HepG2 (cell line): ENCODE results near the gene HNRNPC. TPM values are rescaled to one million over a fixed set of nuclear protein-coding genes. Genes with fewer than 3 reads are reported as not detected.

Experiments used
- ASH2L ChIP-seq: fragments of 300-600, 200-600 bp; sonication (generic); IDR thresholded peaks from 2 replicates; pipeline ENCODE4 v1.7.0; 2017; ENCODE audit warnings: low read depth, mild to moderate bottlenecking, moderate library complexity, mixed read lengths, low read length; ENCODE audit not compliant: insufficient read length
- ATRX ChIP-seq: sonication (generic); formaldehyde crosslinking; IDR thresholded peaks from 2 replicates; pipeline ENCODE4 v1.4.0; 2020; ENCODE audit warnings: missing genetic modification reagents, borderline replicate concordance
- CBX5 ChIP-seq: sonication (generic); formaldehyde crosslinking; IDR thresholded peaks from 2 replicates; pipeline ENCODE4 v1.4.0; 2020; ENCODE audit warnings: missing genetic modification reagents, borderline replicate concordance
- ETV5 ChIP-seq: IDR thresholded peaks from 2 replicates; pipeline ENCODE4 v1.6.1; 2018; ENCODE audit warnings: missing biosample characterization, missing genetic modification reagents, inconsistent platforms, borderline replicate concordance
- EZH2 ChIP-seq: conservative IDR thresholded peaks from 2 replicates; pipeline ENCODE4 v1.6.1; 2012; ENCODE audit warnings: mild to moderate bottlenecking, low read depth, low read length, moderate library complexity
- GTF3A ChIP-seq: sonication (generic); formaldehyde crosslinking; conservative IDR thresholded peaks from 2 replicates; pipeline ENCODE4 v1.4.0; 2020; ENCODE audit warnings: mild to moderate bottlenecking, missing genetic modification reagents
- HES4 ChIP-seq: sonication (generic); formaldehyde crosslinking; IDR thresholded peaks from 2 replicates; pipeline ENCODE4 v1.9.0; 2021; ENCODE audit warnings: mild to moderate bottlenecking, missing genetic modification reagents, borderline replicate concordance
- ISX ChIP-seq: sonication (generic); formaldehyde crosslinking; conservative IDR thresholded peaks from 2 replicates; pipeline ENCODE4 v1.5.0; 2020; ENCODE audit warnings: missing genetic modification reagents
- MAF1 ChIP-seq: sonication (generic); formaldehyde crosslinking; IDR thresholded peaks from 2 replicates; pipeline ENCODE4 v1.5.0; 2020; ENCODE audit warnings: missing genetic modification reagents, borderline replicate concordance
- MEIS1 ChIP-seq: sonication (generic); formaldehyde crosslinking; IDR thresholded peaks from 2 replicates; pipeline ENCODE4 v1.9.0; 2021; ENCODE audit warnings: mild to moderate bottlenecking, missing genetic modification reagents, moderate library complexity, borderline replicate concordance
- MTA1 ChIP-seq: sonication (generic); formaldehyde crosslinking; IDR thresholded peaks from 2 replicates; pipeline ENCODE4 v1.4.0; 2020; ENCODE audit warnings: missing genetic modification reagents, mild to moderate bottlenecking, borderline replicate concordance
- NCOR1 ChIP-seq: fragments of 200-600 bp; sonication (generic); IDR thresholded peaks from 2 replicates; pipeline ENCODE4 v1.7.0; 2017; ENCODE audit warnings: antibody characterized with exemption, low read length, borderline replicate concordance
- NONO ChIP-seq, 2 experiments: fragments of 450-650 bp in 1 of 2; sonication (generic) in 1 of 2; formaldehyde crosslinking in 1 of 2; IDR thresholded peaks in 1 of 2; conservative IDR thresholded peaks in 1 of 2; 2 replicates each; pipeline versions ENCODE4 v1.6.1 to v1.8.0; 2017 to 2022; ENCODE audit warnings: mild to moderate bottlenecking in 1 of 2, missing genetic modification reagents in 1 of 2, moderate library complexity in 1 of 2
- PAF1 ChIP-seq: IDR thresholded peaks from 2 replicates; pipeline ENCODE4 v1.6.1; 2016; ENCODE audit warnings: missing genetic modification reagents, missing compliant biosample characterization
- PLSCR1 ChIP-seq: sonication (generic); formaldehyde crosslinking; IDR thresholded peaks from 2 replicates; pipeline ENCODE4 v1.5.0; 2020; ENCODE audit warnings: missing genetic modification reagents, mild to moderate bottlenecking, borderline replicate concordance
- POGZ ChIP-seq: sonication (generic); formaldehyde crosslinking; IDR thresholded peaks from 2 replicates; pipeline ENCODE4 v1.4.0; 2020; ENCODE audit warnings: mild to moderate bottlenecking, missing genetic modification reagents
- POLR2A ChIP-seq, 2 experiments: IDR thresholded peaks; 2 replicates each; pipeline ENCODE4 v1.6.1; 2011; ENCODE audit warnings: low read depth in 2 of 2, low read length in 2 of 2, mild to moderate bottlenecking in 1 of 2, moderate library complexity in 1 of 2; ENCODE audit not compliant: insufficient read depth in 1 of 2
- PRPF4 ChIP-seq: fragments of 200-400 bp; formaldehyde crosslinking; IDR thresholded peaks from 2 replicates; pipeline ENCODE4 v1.6.1; 2016; ENCODE audit warnings: low read length, low read depth; ENCODE audit not compliant: poor library complexity, severe bottlenecking
- SATB2 ChIP-seq: sonication (generic); formaldehyde crosslinking; IDR thresholded peaks from 2 replicates; pipeline ENCODE4 v1.5.0; 2020; ENCODE audit warnings: missing genetic modification reagents
- SNAPC5 ChIP-seq: sonication (generic); formaldehyde crosslinking; IDR thresholded peaks from 2 replicates; pipeline ENCODE4 v1.8.1; 2023; ENCODE audit warnings: mild to moderate bottlenecking, missing genetic modification reagents, borderline replicate concordance
- TBX3 ChIP-seq: fragments of 450-650 bp; IDR thresholded peaks from 2 replicates; pipeline ENCODE4 v1.6.1; 2017; ENCODE audit warnings: antibody characterized with exemption, mild to moderate bottlenecking, inconsistent platforms, borderline replicate concordance
- ZBTB39 ChIP-seq: sonication (generic); formaldehyde crosslinking; IDR thresholded peaks from 2 replicates; pipeline ENCODE4 v1.5.0; 2020; ENCODE audit warnings: missing genetic modification reagents
- ZNF354B ChIP-seq: sonication (generic); formaldehyde crosslinking; IDR thresholded peaks from 2 replicates; pipeline ENCODE4 v1.8.0; 2022; ENCODE audit warnings: mild to moderate bottlenecking, missing genetic modification reagents
- ZNF431 ChIP-seq: sonication (generic); formaldehyde crosslinking; IDR thresholded peaks from 2 replicates; pipeline ENCODE4 v1.9.0; 2022; ENCODE audit warnings: missing genetic modification reagents, low read depth, mild to moderate bottlenecking, borderline replicate concordance
- ZNF460 ChIP-seq: sonication (generic); formaldehyde crosslinking; IDR thresholded peaks from 2 replicates; pipeline ENCODE4 v1.5.1; 2020; ENCODE audit warnings: missing genetic modification reagents, mild to moderate bottlenecking, borderline replicate concordance
- ZNF598 ChIP-seq: sonication (generic); formaldehyde crosslinking; IDR thresholded peaks from 2 replicates; pipeline ENCODE4 v1.5.1; 2020; ENCODE audit warnings: mild to moderate bottlenecking, missing genetic modification reagents, borderline replicate concordance
- ZNF614 ChIP-seq: IDR thresholded peaks from 2 replicates; pipeline ENCODE4 v1.6.1; 2018; ENCODE audit warnings: missing biosample characterization, missing genetic modification reagents, inconsistent platforms, borderline replicate concordance
- polyA plus RNA-seq, 8 experiments: library from polyadenylated mRNA; depleted of rRNA in 3 of 8; stranded (reverse) in 7 of 8; unstranded in 1 of 8; fragments of >200 nt; fragmentation: Illumina TruSeq in 4 of 8; extraction: Trizol in 4 of 8; gene quantifications; 2 replicates each; pipeline versions ENCODE4 v1.2.1 to v1.2.3, GENCODE V29; 2011 to 2016; ENCODE audit warnings: low read depth in 4 of 8, missing spikeins in 1 of 8, mixed read lengths in 1 of 8; ENCODE audit not compliant: insufficient read depth in 1 of 8
- total RNA-seq, 5 experiments: library from RNA; depleted of rRNA; stranded (reverse); fragments of >200 nt; fragmentation: Illumina TruSeq; extraction: Trizol; gene quantifications; 2 replicates each; pipeline ENCODE4 v1.2.3, GENCODE V29; 2016; ENCODE audit warnings: low read depth in 1 of 5

The HNRNPC gene
- total and polyA plus RNA-seq, 2 of the 13 experiments (the other 11 are each of a cell fraction or from before 2014, with no cell fraction given): 628 to 1,099 TPM

DNA sequence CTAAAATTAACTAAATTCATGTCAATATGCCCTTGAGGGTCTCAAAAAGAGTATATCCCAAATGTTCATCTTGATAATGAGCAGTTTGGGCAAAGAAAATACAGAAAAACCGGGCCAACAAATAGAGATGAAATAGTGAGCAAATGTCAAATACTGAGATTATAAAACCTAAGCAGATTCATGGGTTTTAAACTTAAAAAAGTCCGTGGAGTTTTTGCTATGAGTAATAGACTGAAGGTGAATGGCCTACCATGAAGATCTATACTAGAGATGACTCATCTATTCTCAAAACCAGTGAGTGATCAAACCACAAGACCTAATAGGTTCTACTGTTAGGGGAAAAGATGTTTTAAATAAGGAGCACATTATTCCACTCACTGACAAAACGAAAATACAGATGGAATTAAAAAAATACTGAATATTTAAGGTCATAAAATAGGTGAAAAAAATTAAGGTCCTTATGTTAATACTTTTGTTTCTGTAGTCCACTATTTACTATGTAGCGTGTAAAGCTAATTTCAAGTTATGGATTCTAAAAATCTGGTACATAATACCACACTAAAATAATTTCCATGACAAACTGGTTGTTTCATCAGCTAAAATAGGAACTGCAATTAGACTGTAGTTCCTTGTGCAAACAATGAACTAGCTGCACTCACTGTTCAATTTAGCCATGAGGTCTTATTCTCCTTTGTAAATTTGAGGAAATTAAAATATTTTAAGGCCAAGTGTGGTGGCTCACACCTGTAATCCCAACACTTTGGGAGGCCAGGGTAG, 5.0 kb downstream of the HNRNPC start (continued):
- TF ChIP-seq ZNF598 (no peak), POGZ (no peak), ZNF460 (peak; percentile 69; the same call in 1 of the 2 replicates), HES4 (CRISPR knock-in tag) (no peak), ATRX (CRISPR knock-in tag) (no peak), NCOR1 (no peak), ZNF354B (CRISPR knock-in tag) (no peak), ASH2L (peak; percentile 55), PRPF4 (no peak), ZBTB39 (CRISPR knock-in tag) (no peak), CBX5 (no peak), SNAPC5 (CRISPR knock-in tag) (no peak), PAF1 (CRISPR knock-in tag) (0 out of 2 replicates have a peak, but pooled peaks have one; percentile 9), ETV5 (no peak), NONO (IDR thresholded peaks at IDR 0.05) (no peak), NONO (CRISPR knock-in tag; conservative IDR thresholded peaks at IDR 0.05) (no peak), PLSCR1 (CRISPR knock-in tag) (no peak), ISX (no peak), POLR2A (IDR thresholded peaks at IDR 0.05; ENCODE audit: insufficient read depth in 1 of 2, low read depth in 2 of 2, low read length in 2 of 2) (peak in 1 of 2 experiments; percentile 49; a peak in 1 of 4 replicates), MAF1 (CRISPR knock-in tag) (no peak), GTF3A (no peak), MEIS1 (no peak), MTA1 (no peak), TBX3 (no peak), ZNF614 (CRISPR knock-in tag) (no peak), SATB2 (no peak), EZH2 (no peak), ZNF431 (CRISPR knock-in tag) (no peak)
